Heart right ventricle (tissue), 16 donors: ENCODE results near the gene CD6. TPM values are rescaled to one million over a fixed set of nuclear protein-coding genes. Genes with fewer than 3 reads are reported as not detected.

Source experiments
- ATAC-seq, 8 donors: fragments of 200-7000 bp; cut with Tn5 transposase; one replicate each; pipeline ENCODE4 v1.9.1; 2020; ENCODE audit warnings: mild to moderate bottlenecking in 8 of 8, moderate library complexity in 8 of 8, moderate number of reproducible peaks in 1 of 8
- DNase-seq, 2 donors: peaks; one replicate each; pipeline ENCODE4 v3.0.0-alpha.2; 2020
- H3K27ac ChIP-seq, 10 donors: fragments of 200-600 bp; sonication (generic) in 2 of 10; one replicate each; pipeline versions ENCODE4 v1.5.0 to v1.8.0; 2020 to 2022; ENCODE audit warnings: mild to moderate bottlenecking in 3 of 10
- H3K27me3 ChIP-seq, 7 donors: fragments of 200-600 bp; one replicate each; pipeline ENCODE4 v1.8.0; 2021 to 2022; ENCODE audit warnings: mild to moderate bottlenecking in 2 of 7
- H3K36me3 ChIP-seq, 9 donors: fragments of 200-600 bp; sonication (generic) in 1 of 9; one replicate each; pipeline versions ENCODE4 v1.5.0 to v1.8.0; 2020 to 2022; ENCODE audit warnings: mild to moderate bottlenecking in 2 of 9
- H3K4me1 ChIP-seq, 9 donors: fragments of 200-600 bp; sonication (generic) in 1 of 9; one replicate each; pipeline versions ENCODE4 v1.5.0 to v1.8.0; 2020 to 2022; ENCODE audit warnings: mild to moderate bottlenecking in 4 of 9
- H3K4me3 ChIP-seq, 10 donors: fragments of 200-600 bp; sonication (generic) in 2 of 10; one replicate each; pipeline versions ENCODE4 v1.5.0 to v1.8.0; 2020 to 2022; ENCODE audit warnings: mild to moderate bottlenecking in 7 of 10, moderate library complexity in 2 of 10
- H3K9me3 ChIP-seq, 11 donors: fragments of 200-600 bp in 10 of 11; sonication (generic) in 2 of 11; one replicate each; pipeline versions ENCODE4 v1.5.0 to v1.8.0; 2013 to 2022; ENCODE audit warnings: mild to moderate bottlenecking in 2 of 11, control low read depth in 1 of 11, moderate library complexity in 1 of 11
- CTCF ChIP-seq, 9 donors: fragments of 200-600 bp; sonication (generic) in 2 of 9; IDR thresholded peaks; one replicate each; pipeline versions ENCODE4 v1.5.0 to v1.8.0; 2021 to 2022; ENCODE audit warnings: antibody characterized with exemption in 9 of 9, mild to moderate bottlenecking in 5 of 9, moderate library complexity in 1 of 9
- WGBS, 2 donors: extraction: QIAGEN DNeasy Blood & Tissue Kit; methylation state at CpG; one replicate each; pipeline ENCODE4 v1.1.7; 2013; ENCODE audit warnings: inconsistent platforms in 1 of 2; 5-methylcytosine and 5-hydroxymethylcytosine counted together
- intact Hi-C, 10 donors: fragments of 100-400 bp; cut with DNase I; formaldehyde crosslinking; loops; one replicate each; pipeline versions ENCODE4 v1.11.1 to v1.14.2; 2022
- polyA plus RNA-seq, 2 donors: library from polyadenylated mRNA; stranded (reverse); fragments of 200-250 nt; gene quantifications; one replicate each; pipeline ENCODE4 v1.2.3, GENCODE V29; 2013
- total RNA-seq, 10 donors: library from RNA; stranded (reverse); fragmentation: NEBNext Ultra II Directional in 3 of 10; extraction: Animal tissue kit (Norgen Biotek cat#: 25700) in 3 of 10; gene quantifications; one replicate each; pipeline versions ENCODE4 v1.2.1 to v1.2.4, GENCODE V29; 2021 to 2023
- donor health status: Arrhythmogenic right ventricular cardiomyopathy.
- donor health status: ischemic (EF 13 %, LVEDD 7.1; RV severe dilation, severe dysfunction).
- donor health status: healthy with polysubstance abuse.
- donor health status: DM: no; HTN: yes; CAD: no.
- donor health status: DM: no; HTN: no; CAD: no.
- donor health status: ischemic (EF 25% LVEDD 6.9; RV normal size, moderate dysfunction).
- donor health status: ischemic (EF 25% LVEDD 5.7; RV mildly dilated, moderate dysfunction).
- donor health status: healthy.
- donor health status: DM: yes; HTN: yes; CAD: no.
- donor health status: Ischemic cardiomyopathy.
- donor health status: ischemic (EF 35%, LVEDD 5.7; RV mildly dilated, moderate dysfunction).
- donor health status: nonischemic (EF 11% LVEDD 7.7; RV severe dilation, severe dysfunction).
- donor health status: DM: yes; HTN: yes; CAD: no.
- donor health status: PGD.
- donor health status: ischemic (EF 29% LVEDD 5.4; RV normal size, mild dysfunction).
- donor health status: nonischemic (EF 23%, LVEDD 6.1; RV moderate dilation, normal function).

CD6 gene
- total and polyA plus RNA-seq, 12 donors, result 0.07 to 4.5 (median 0.34) TPM; not detected in 1

- intact Hi-C loops, result no loop called here
- Histone ChIP-seq H3K27ac (peak overlapping the region in 1 of 10 donors; percentile 57), H3K36me3 (no peaks in the 10 kb centered on the region), H3K9me3 (no peaks in the 10 kb centered on the region), H3K27me3 (peaks cover 0 to 21% (median 11%) of the 10 kb centered on the region in 7 donors), H3K4me3 (no peak overlapping the region), H3K4me1 (peaks cover 0 to 35% (median 23%) of the 10 kb centered on the region in 9 donors)
- DNase-seq (no peak), ATAC-seq (peak; percentile 14 to 70 (median 48))
- 53 to 59% methylated on average over 27 to 28 of the region's 28 CpGs for WGBS, 2 donors
- TF ChIP-seq CTCF (IDR thresholded peaks at IDR 0.05), result no peak
Measured at GRCh38 chr11:61026121-61027031, 54.9 kb downstream of the CD6 start.

- Histone ChIP-seq H3K27me3 (peaks cover 0 to 12% (median 2%) of the 10 kb centered on the region in 7 donors), H3K36me3 (no peaks in the 10 kb centered on the region), H3K4me1 (peaks cover 0 to 35% (median 23%) of the 10 kb centered on the region in 9 donors), H3K4me3 (no peak overlapping the region), H3K9me3 (no peaks in the 10 kb centered on the region), H3K27ac (peak overlapping the region in 1 of 10 donors; percentile 57)
- DNase-seq, result no peak
- 85 to 88% methylated on average over 17 of the region's 17 CpGs for WGBS, 2 donors
- TF ChIP-seq CTCF (IDR thresholded peaks at IDR 0.05), result no peak
- ATAC-seq, result peak in 1 of 8 donors; percentile 23
- intact Hi-C loops, result no loop called here
Measured at GRCh38 chr11:61027141-61027840, 55.8 kb downstream of the CD6 start.

GRCh38 chr11:61028135-61028729 is 56.8 kb downstream of the CD6 start:
- H3K4me3 ChIP-seq, result no peak overlapping the region
- no peak for TF ChIP-seq CTCF (IDR thresholded peaks at IDR 0.05)
- DNase-seq (no peak), ATAC-seq (no peak)
- peaks cover 0 to 2% (median 0%) of the 10 kb centered on the region in 7 donors for H3K27me3 ChIP-seq
- peaks cover 0 to 35% (median 18%) of the 10 kb centered on the region in 9 donors for H3K4me1 ChIP-seq
- no peaks in the 10 kb centered on the region for H3K36me3 ChIP-seq
- intact Hi-C loops, result no loop called here
- 64 to 69% methylated on average over 7 of the region's 7 CpGs for WGBS, 2 donors
- no peaks in the 10 kb centered on the region for H3K9me3 ChIP-seq
- H3K27ac ChIP-seq, result no peak overlapping the region

GRCh38 chr11:61032824-61033223 is 61.3 kb downstream of the CD6 start:
- intact Hi-C loops, result no loop called here
- no peak overlapping the region for H3K4me3 ChIP-seq
- TF ChIP-seq CTCF (IDR thresholded peaks at IDR 0.05), result no peak
- H3K36me3 ChIP-seq, result no peaks in the 10 kb centered on the region
- no peak for DNase-seq
- peaks cover 0 to 10% (median 0%) of the 10 kb centered on the region in 9 donors for H3K4me1 ChIP-seq
- ATAC-seq, result no peak
- no peaks in the 10 kb centered on the region for H3K9me3 ChIP-seq
- no peaks in the 10 kb centered on the region for H3K27me3 ChIP-seq
- WGBS, 2 donors, result 93 to 97% methylated on average over 2 of the region's 2 CpGs
- H3K27ac ChIP-seq, result no peak overlapping the region
